Fibroblast of pulmonary artery (primary cell): ENCODE data around the gene TET2.
A peak's percentile ranks its signal among the peaks of the same experiment; 100 is the strongest.

ENCODE experiments used
- DNase-seq: peaks from one replicate; pipeline ENCODE4 v3.0.0-alpha.2; 2010; ENCODE audit warnings: low read depth
- H3K4me3 ChIP-seq: replicated peaks from 2 replicates; pipeline ENCODE4 v1.5.1; 2011; ENCODE audit warnings: low read depth, mild to moderate bottlenecking, control low read depth, low read length, moderate library complexity
- TF ChIP-seq, protein P1 (sequence below): IDR thresholded peaks from 2 replicates; pipeline ENCODE4 v1.5.1; 2011; ENCODE audit warnings: mild to moderate bottlenecking, control low read depth, low read length, inconsistent platforms; ENCODE audit errors: missing control alignments

Gene TET2

DNA sequence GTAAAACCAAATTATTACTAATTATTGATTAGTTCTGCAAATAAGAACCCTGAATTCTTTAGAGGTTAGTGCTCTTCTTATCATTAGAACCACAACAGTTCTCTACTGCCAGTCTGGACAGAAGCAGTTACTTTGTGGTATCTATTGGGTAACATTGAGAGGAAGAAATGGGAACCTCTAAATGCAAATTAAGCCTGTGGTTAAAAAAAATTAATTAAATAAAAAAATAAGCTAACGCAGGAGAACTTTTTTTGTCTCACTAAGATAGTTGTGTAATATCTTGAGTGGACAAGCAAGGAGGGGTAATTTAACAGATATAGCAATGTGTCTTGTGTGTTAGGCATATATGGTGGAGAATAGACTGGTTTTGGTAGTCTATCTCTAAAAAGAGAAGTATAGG lies 32.9 kb upstream of the TET2 start:
- DNase-seq = no peak
- no peak overlapping the region for H3K4me3 ChIP-seq
- TF ChIP-seq, protein P1, sequence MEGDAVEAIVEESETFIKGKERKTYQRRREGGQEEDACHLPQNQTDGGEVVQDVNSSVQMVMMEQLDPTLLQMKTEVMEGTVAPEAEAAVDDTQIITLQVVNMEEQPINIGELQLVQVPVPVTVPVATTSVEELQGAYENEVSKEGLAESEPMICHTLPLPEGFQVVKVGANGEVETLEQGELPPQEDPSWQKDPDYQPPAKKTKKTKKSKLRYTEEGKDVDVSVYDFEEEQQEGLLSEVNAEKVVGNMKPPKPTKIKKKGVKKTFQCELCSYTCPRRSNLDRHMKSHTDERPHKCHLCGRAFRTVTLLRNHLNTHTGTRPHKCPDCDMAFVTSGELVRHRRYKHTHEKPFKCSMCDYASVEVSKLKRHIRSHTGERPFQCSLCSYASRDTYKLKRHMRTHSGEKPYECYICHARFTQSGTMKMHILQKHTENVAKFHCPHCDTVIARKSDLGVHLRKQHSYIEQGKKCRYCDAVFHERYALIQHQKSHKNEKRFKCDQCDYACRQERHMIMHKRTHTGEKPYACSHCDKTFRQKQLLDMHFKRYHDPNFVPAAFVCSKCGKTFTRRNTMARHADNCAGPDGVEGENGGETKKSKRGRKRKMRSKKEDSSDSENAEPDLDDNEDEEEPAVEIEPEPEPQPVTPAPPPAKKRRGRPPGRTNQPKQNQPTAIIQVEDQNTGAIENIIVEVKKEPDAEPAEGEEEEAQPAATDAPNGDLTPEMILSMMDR = no peak

DNA sequence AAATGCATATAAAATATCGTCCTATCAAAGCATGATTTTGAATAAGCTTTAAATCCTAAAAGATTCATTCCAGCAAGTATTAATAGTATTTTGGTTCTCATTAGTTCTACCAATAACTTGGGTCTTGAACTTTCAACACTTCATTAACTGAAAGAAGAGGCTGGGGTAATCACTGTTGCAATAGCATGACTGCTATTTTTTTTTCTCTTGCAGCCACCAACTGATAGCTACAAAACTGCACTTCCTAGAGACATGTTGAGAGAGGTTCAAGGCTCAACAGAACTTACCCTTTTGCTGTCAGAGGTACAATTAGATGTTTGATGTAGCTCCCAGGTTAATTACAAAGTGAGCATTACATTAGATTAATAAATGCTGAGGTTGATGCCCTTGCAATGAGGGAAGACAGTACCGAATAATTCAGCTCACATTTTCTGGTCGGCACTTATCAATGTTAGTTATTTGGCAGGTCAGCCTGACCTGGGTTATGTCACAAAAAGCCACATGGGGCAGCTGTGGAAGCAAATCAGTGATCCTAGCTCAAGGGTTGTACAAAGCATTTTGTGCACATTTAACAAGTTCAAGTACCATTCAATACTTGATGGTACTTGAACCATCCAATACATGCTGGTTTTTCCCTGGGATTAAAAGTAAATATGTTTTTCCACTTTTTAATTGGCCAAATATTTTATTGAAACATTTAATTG lies 29.9 kb upstream of the TET2 start:
- DNase-seq = no peak
- H3K4me3 ChIP-seq = no peak overlapping the region
- TF ChIP-seq, protein P1 = no peak

DNA sequence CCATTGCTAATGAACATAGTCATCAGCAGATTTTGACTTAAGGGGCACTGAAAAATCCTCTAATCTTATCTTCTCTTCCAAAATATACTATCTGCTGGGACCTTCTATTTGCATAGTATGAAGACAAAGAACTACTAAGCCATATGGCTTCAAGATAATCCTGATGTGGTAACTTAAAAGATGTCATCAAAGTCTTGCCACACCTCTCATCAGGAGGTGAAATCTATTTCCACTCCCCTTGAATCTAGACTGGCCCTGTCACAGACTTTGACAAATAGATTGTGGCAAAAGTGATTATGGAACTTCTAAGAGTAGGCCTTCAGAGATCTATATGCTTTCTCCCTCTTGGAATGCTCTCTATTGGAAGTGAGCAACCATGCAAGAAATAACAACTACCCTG lies 27.3 kb upstream of the TET2 start:
- H3K4me3 ChIP-seq = no peak overlapping the region
- DNase-seq = no peak
- TF ChIP-seq, protein P1 = no peak

DNA sequence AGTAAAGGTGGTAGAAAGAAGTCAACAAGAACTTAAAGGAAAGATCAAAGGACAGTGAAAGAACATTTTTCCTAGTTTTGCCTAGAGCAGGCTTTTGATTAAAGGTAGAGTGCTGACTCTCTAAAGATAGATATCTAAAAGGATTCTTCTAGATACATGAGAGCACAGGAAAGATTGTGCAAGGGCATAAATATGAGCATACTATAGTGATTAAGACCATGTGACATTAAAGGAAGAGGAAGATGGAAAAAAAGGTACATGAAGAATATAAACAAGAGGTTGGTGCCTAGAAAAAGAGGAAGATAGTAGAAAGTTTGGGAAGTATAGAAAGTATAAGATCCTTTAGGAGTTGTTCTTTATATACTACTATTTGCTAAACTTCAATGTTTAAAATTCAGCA lies 26.1 kb upstream of the TET2 start:
- no peak for DNase-seq
- TF ChIP-seq, protein P1 = no peak
- H3K4me3 ChIP-seq = no peak overlapping the region

DNA sequence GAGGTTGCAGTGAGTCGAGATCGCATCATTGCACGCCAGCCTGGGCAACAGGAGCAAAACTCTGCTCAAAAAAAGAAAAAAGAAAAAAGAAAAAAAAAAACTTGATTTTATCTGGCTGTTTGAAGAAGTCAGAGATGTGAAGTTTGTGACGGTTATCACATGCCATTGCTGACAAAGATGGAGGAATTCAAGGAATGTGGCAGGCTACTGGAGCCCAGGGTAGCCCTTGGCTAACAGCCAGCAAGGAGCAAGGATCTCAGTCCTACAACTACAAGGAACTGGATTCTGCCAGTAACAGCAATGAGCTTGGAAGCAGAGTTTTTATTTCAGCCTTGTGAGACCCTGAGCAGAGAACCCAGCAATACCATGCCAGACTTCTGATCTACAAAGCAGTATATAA lies 24.3 kb upstream of the TET2 start:
- TF ChIP-seq, protein P1 = no peak
- no peak overlapping the region for H3K4me3 ChIP-seq
- DNase-seq = peak; percentile 62

DNA sequence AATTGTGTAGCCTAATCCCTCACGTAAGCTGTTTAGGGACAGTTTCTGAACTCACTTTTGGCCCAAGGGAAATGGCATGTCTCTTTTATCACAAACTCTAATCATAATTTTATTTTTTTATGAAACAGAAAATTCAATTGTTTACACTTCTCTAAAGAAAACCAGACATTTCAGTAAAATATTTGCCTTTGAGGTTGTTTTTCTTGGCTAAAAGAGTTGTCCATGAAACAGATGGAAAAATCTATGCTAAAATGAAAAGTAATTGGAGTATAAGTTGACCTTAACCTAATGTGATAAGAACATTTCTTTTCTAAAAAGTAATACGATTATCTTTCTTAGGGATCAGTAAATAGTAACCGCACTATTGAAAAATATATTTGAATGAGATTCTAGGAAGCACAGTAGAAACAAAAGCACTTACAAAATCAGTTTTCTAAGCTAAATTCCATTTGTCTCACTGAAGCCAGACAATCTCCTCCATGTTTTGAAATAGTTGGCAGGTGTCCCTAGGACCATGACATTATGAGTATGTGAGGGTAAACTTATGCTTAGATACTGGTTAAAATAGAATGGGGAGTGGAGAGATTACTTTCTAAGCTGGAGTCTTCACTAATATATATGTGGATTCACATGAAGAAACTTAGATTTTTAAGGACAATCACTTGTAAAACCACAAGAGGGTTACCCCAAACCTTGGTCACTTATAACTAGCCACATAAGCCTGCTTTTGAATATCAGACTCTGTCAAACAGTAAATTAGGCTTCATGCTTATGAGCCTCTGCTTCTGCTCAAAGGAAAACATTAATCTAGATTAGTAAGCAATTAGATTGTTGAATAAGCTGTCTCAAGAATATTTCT lies 20.1 kb upstream of the TET2 start:
- TF ChIP-seq, protein P1 = no peak
- peak; percentile 85 for DNase-seq
- H3K4me3 ChIP-seq = no peak overlapping the region
